Superior temporal gyrus (tissue), 1 donor: ENCODE results near the gene GALNT5.
"Not testable (repeated sequence)": the region's sequence is repeated elsewhere in the genome, so short reads cannot be mapped to it uniquely, and the experiment has no call there.

ENCODE experiments used
- DNase-seq: peaks from one replicate; pipeline ENCODE4 v3.0.0-alpha.2; 2016; ENCODE audit errors: extremely low spot score

GALNT5 gene

GRCh38 chr2:157257312-157258252, at the start of gene GALNT5:
GALNT5 (plus strand) TSS chr2:157257705; CDS start chr2:157258083, 378 bp downstream.
- no peak for DNase-seq

GRCh38 chr2:157216286-157216965, 41.1 kb upstream of the GALNT5 start:
- no peak for DNase-seq

GRCh38 chr2:157217409-157217808, 40.1 kb upstream of the GALNT5 start:
- DNase-seq: no peak

- DNase-seq: no peak
These were observed 38.6 kb upstream of the GALNT5 start for GRCh38 chr2:157218911-157219310.

GRCh38 chr2:157220502-157220901, 37.0 kb upstream of the GALNT5 start:
- DNase-seq: no peak

GRCh38 chr2:157221394-157221988, 36.0 kb upstream of the GALNT5 start:
- DNase-seq: no peak

- no peak for DNase-seq
These were observed 33.8 kb upstream of the GALNT5 start for GRCh38 chr2:157223624-157224205.

GRCh38 chr2:157224448-157224847, 33.1 kb upstream of the GALNT5 start:
- DNase-seq: not testable (repeated sequence)

GRCh38 chr2:157227592-157227991, 29.9 kb upstream of the GALNT5 start:
- DNase-seq: no peak

GRCh38 chr2:157228946-157229345, 28.6 kb upstream of the GALNT5 start:
- DNase-seq: no peak

GRCh38 chr2:157229572-157229971, 27.9 kb upstream of the GALNT5 start:
- peak; percentile 35 for DNase-seq

GRCh38 chr2:157231476-157231875, 26.0 kb upstream of the GALNT5 start:
- DNase-seq: no peak

GRCh38 chr2:157233506-157233905, 24.0 kb upstream of the GALNT5 start:
- DNase-seq: no peak

- no peak for DNase-seq
These were observed 21.1 kb upstream of the GALNT5 start for GRCh38 chr2:157236404-157236803.

- DNase-seq: no peak
These were observed 19.2 kb upstream of the GALNT5 start for GRCh38 chr2:157238296-157238695.

- DNase-seq: no peak
These were observed 12.8 kb upstream of the GALNT5 start for GRCh38 chr2:157244691-157245090.

GRCh38 chr2:157245144-157245840, 12.2 kb upstream of the GALNT5 start:
- DNase-seq: no peak

- no peak for DNase-seq
These were observed 11.4 kb upstream of the GALNT5 start for GRCh38 chr2:157245846-157246764.

GRCh38 chr2:157246765-157247407, 10.6 kb upstream of the GALNT5 start:
- no peak for DNase-seq

- no peak for DNase-seq
These were observed 6.7 kb upstream of the GALNT5 start for GRCh38 chr2:157250836-157251235.
